ENCODE measurements around the gene FBXL4.

Gene FBXL4

DNA sequence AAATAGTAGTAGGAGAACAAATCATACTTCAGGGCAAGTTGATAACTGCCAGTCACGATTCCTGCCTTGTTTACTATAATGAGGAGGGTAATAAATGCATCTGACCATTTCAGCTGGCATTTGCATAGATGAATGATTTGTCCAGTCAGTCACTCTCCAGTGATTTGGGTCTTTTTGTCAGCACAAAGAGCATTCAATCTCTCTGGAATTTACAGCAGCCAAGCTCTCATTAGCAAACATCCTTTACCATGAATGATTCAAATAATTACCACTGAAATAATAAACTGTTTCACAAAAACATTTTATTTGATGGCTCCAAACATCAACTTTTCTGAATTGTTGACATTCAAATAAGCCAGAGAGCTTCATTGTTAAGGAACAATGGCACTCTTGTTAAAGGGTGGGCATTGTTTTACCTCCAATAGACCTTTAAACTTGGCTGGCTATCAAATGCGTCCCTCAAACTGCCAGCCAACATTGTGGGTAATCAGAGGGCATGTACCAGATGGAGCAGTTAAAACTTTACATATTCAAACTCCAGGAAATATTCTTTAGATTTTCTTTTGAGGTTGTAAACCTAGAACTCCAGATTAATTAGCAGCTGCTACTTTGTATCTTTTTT is 30.0 kb upstream of the FBXL4 start:
- H3K23ac ChIP-seq (ENCODE audit: low read length): no peak overlapping the region
- no peak overlapping the region for H2BK12ac ChIP-seq (ENCODE audit: low read length)
- H3K9me3 ChIP-seq (ENCODE audit: insufficient read depth, low read depth, low read length): no peaks in the 10 kb centered on the region
- H3K4ac ChIP-seq (ENCODE audit: low read depth, low read length): no peak overlapping the region
- H4K8ac ChIP-seq (ENCODE audit: low read depth, low read length): no peak overlapping the region
- no peak overlapping the region for H4K12ac ChIP-seq (ENCODE audit: low read depth, low read length)
- no peak overlapping the region for H2BK5ac ChIP-seq (ENCODE audit: low read depth, low read length, poor library complexity)
- no peaks in the 10 kb centered on the region for H3K36me3 ChIP-seq (ENCODE audit: control insufficient read depth in 1 of 2, insufficient read depth in 2 of 2, low read length in 2 of 2)
- DNase-seq: no peak
- WGBS (ENCODE audit: extremely low coverage, insufficient coverage, insufficient read length): no CpG with 5 or more reads among the region's 2 CpGs
- no peak overlapping the region for H3K18ac ChIP-seq (ENCODE audit: low read length)
- H2AK5ac ChIP-seq (ENCODE audit: low read length): no peak overlapping the region
- no peak overlapping the region for H3K9ac ChIP-seq (ENCODE audit: low read length)
- no peaks in the 10 kb centered on the region for H3K27me3 ChIP-seq (ENCODE audit: insufficient read depth, low read length)
- no peak overlapping the region for H3K14ac ChIP-seq (ENCODE audit: low read length)
- H2AFZ ChIP-seq (ENCODE audit: insufficient read depth, low read length, poor library complexity): no peak overlapping the region
- H3K27ac ChIP-seq (ENCODE audit: low read depth, low read length): no peak overlapping the region
- H3K4me3 ChIP-seq (ENCODE audit: low read depth, low read length): no peak overlapping the region
- no peak overlapping the region for H2BK120ac ChIP-seq (ENCODE audit: insufficient read depth, low read length, poor library complexity)
- no peaks in the 10 kb centered on the region for H3K79me1 ChIP-seq (ENCODE audit: low read length)
- no peaks in the 10 kb centered on the region for H3K79me2 ChIP-seq (ENCODE audit: control insufficient read depth, insufficient read depth, low read length, poor library complexity)
- H3K4me1 ChIP-seq (ENCODE audit: control insufficient read depth in 1 of 2, insufficient read depth in 2 of 2, low read length in 2 of 2): no peaks in the 10 kb centered on the region
- H4K91ac ChIP-seq (ENCODE audit: low read depth, low read length): no peak overlapping the region
- H3K4me2 ChIP-seq (ENCODE audit: low read length): no peak overlapping the region

DNA sequence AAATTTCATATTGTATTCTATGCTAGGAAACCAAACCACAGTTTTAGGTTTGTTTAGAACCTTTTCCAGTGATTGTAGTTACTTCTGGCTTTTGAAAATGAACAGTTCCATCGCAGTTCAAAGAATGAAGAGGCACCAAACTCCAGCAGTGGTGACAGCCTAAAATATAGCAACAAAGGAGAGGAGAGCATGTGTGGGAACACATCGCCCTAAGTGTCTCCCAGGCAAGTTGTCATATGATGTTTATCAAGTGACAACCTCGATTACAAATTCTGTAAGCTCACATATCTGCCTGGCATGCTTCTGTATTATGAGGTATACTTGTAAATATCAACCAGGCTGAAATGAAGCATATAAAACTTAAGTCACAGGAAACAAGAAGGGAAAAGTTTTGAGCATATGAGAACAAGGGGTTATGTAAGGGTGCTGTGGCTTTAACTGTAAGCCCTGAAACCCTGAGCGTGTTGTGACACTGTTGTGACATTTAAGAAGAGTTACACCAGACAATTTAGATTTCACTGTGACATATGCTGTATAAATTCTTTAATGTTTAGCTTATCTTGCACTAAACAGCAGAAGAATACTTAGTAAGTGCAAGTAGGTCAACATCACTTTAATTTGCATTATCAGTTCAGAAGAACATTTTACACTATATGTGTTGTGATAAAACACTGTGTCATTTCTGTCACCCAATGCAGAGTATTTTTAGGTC is 29.1 kb upstream of the FBXL4 start:
- Histone ChIP-seq H3K23ac (ENCODE audit: low read length) (no peak overlapping the region), H2BK12ac (ENCODE audit: low read length) (no peak overlapping the region), H2AK5ac (ENCODE audit: low read length) (no peak overlapping the region), H3K4ac (ENCODE audit: low read depth, low read length) (no peak overlapping the region), H3K4me1 (ENCODE audit: control insufficient read depth in 1 of 2, insufficient read depth in 2 of 2, low read length in 2 of 2) (no peaks in the 10 kb centered on the region), H3K4me3 (ENCODE audit: low read depth, low read length) (no peak overlapping the region), H3K27me3 (ENCODE audit: insufficient read depth, low read length) (no peaks in the 10 kb centered on the region), H3K27ac (ENCODE audit: low read depth, low read length) (no peak overlapping the region), H3K4me2 (ENCODE audit: low read length) (no peak overlapping the region), H2BK120ac (ENCODE audit: insufficient read depth, low read length, poor library complexity) (no peak overlapping the region), H3K79me1 (ENCODE audit: low read length) (no peaks in the 10 kb centered on the region), H3K18ac (ENCODE audit: low read length) (no peak overlapping the region), H4K8ac (ENCODE audit: low read depth, low read length) (no peak overlapping the region), H3K9me3 (ENCODE audit: insufficient read depth, low read depth, low read length) (no peaks in the 10 kb centered on the region), H3K14ac (ENCODE audit: low read length) (no peak overlapping the region), H4K91ac (ENCODE audit: low read depth, low read length) (no peak overlapping the region), H2BK5ac (ENCODE audit: low read depth, low read length, poor library complexity) (no peak overlapping the region), H4K12ac (ENCODE audit: low read depth, low read length) (no peak overlapping the region), H3K36me3 (ENCODE audit: control insufficient read depth in 1 of 2, insufficient read depth in 2 of 2, low read length in 2 of 2) (no peaks in the 10 kb centered on the region), H3K79me2 (ENCODE audit: control insufficient read depth, insufficient read depth, low read length, poor library complexity) (no peaks in the 10 kb centered on the region), H3K9ac (ENCODE audit: low read length) (no peak overlapping the region), H2AFZ (ENCODE audit: insufficient read depth, low read length, poor library complexity) (no peak overlapping the region)
- no peak for DNase-seq
- WGBS (ENCODE audit: extremely low coverage, insufficient coverage, insufficient read length): no CpG with 5 or more reads among the region's 4 CpGs

DNA sequence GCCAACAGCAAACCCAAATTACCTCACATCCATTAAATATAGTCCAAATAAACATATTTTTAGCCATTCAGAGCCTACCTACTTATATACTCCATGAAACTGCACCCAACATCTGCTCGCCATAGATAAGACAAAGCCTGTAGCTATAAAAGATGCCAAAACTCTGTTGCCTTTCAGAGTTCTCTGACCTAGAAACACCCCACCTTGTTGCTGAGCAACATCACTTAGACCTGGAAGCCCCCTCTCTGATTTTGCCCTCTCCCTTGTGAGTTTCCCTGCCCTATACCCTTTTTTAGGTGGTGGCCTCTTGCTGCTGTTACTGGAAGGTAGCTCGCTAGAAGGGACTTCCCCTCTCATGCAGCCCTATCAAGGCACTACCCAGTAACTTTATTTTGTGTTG is 27.7 kb upstream of the FBXL4 start:
- Histone ChIP-seq H4K91ac (ENCODE audit: low read depth, low read length) (no peak overlapping the region), H3K9ac (ENCODE audit: low read length) (no peak overlapping the region), H2AK5ac (ENCODE audit: low read length) (no peak overlapping the region), H2BK5ac (ENCODE audit: low read depth, low read length, poor library complexity) (no peak overlapping the region), H3K4me3 (ENCODE audit: low read depth, low read length) (no peak overlapping the region), H3K14ac (ENCODE audit: low read length) (no peak overlapping the region), H2BK12ac (ENCODE audit: low read length) (no peak overlapping the region), H3K4me2 (ENCODE audit: low read length) (no peak overlapping the region), H2BK120ac (ENCODE audit: insufficient read depth, low read length, poor library complexity) (no peak overlapping the region), H3K23ac (ENCODE audit: low read length) (no peak overlapping the region), H3K79me1 (ENCODE audit: low read length) (no peaks in the 10 kb centered on the region), H3K9me3 (ENCODE audit: insufficient read depth, low read depth, low read length) (no peaks in the 10 kb centered on the region), H4K12ac (ENCODE audit: low read depth, low read length) (no peak overlapping the region), H3K4ac (ENCODE audit: low read depth, low read length) (no peak overlapping the region), H3K79me2 (ENCODE audit: control insufficient read depth, insufficient read depth, low read length, poor library complexity) (no peaks in the 10 kb centered on the region), H3K18ac (ENCODE audit: low read length) (no peak overlapping the region), H3K4me1 (ENCODE audit: control insufficient read depth in 1 of 2, insufficient read depth in 2 of 2, low read length in 2 of 2) (no peaks in the 10 kb centered on the region), H4K8ac (ENCODE audit: low read depth, low read length) (no peak overlapping the region), H3K36me3 (ENCODE audit: control insufficient read depth in 1 of 2, insufficient read depth in 2 of 2, low read length in 2 of 2) (no peaks in the 10 kb centered on the region), H3K27me3 (ENCODE audit: insufficient read depth, low read length) (no peaks in the 10 kb centered on the region), H2AFZ (ENCODE audit: insufficient read depth, low read length, poor library complexity) (no peak overlapping the region), H3K27ac (ENCODE audit: low read depth, low read length) (no peak overlapping the region)
- WGBS (ENCODE audit: extremely low coverage, insufficient coverage, insufficient read length): no CpG with 5 or more reads among the region's 2 CpGs
- DNase-seq: no peak

DNA sequence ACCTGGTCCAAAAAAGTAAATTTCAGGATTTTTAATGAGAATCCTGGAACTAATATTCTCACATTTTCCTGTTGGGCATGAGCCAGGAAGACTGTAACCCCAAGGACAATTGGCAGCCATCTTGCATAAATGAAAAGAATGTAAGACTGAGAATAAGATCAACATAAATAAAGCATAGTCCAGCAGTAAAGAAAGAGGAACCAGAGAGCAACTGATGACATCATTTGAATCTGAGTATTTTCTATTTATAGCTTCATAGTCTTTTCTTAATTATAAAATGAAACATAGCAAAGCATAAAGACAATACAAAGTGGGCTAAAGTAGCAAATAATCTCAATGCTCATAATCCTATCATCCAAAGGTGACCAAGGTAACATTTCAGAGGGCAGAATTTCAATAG is 26.6 kb upstream of the FBXL4 start:
- H3K4me2 ChIP-seq (ENCODE audit: low read length): no peak overlapping the region
- no peaks in the 10 kb centered on the region for H3K4me1 ChIP-seq (ENCODE audit: control insufficient read depth in 1 of 2, insufficient read depth in 2 of 2, low read length in 2 of 2)
- no peak overlapping the region for H3K4me3 ChIP-seq (ENCODE audit: low read depth, low read length)

More for the DNA sequence above, 26.6 kb upstream of the FBXL4 start:
- Histone ChIP-seq H3K18ac (ENCODE audit: low read length) (no peak overlapping the region), H2AK5ac (ENCODE audit: low read length) (no peak overlapping the region), H3K27me3 (ENCODE audit: insufficient read depth, low read length) (no peaks in the 10 kb centered on the region), H3K79me1 (ENCODE audit: low read length) (no peaks in the 10 kb centered on the region), H3K9me3 (ENCODE audit: insufficient read depth, low read depth, low read length) (no peaks in the 10 kb centered on the region), H3K23ac (ENCODE audit: low read length) (no peak overlapping the region), H3K27ac (ENCODE audit: low read depth, low read length) (no peak overlapping the region), H3K79me2 (ENCODE audit: control insufficient read depth, insufficient read depth, low read length, poor library complexity) (no peaks in the 10 kb centered on the region), H3K4ac (ENCODE audit: low read depth, low read length) (no peak overlapping the region), H3K9ac (ENCODE audit: low read length) (no peak overlapping the region), H4K8ac (ENCODE audit: low read depth, low read length) (no peak overlapping the region), H2AFZ (ENCODE audit: insufficient read depth, low read length, poor library complexity) (no peak overlapping the region), H2BK120ac (ENCODE audit: insufficient read depth, low read length, poor library complexity) (no peak overlapping the region), H2BK5ac (ENCODE audit: low read depth, low read length, poor library complexity) (no peak overlapping the region), H3K36me3 (ENCODE audit: control insufficient read depth in 1 of 2, insufficient read depth in 2 of 2, low read length in 2 of 2) (no peaks in the 10 kb centered on the region), H4K12ac (ENCODE audit: low read depth, low read length) (no peak overlapping the region), H3K14ac (ENCODE audit: low read length) (no peak overlapping the region), H4K91ac (ENCODE audit: low read depth, low read length) (no peak overlapping the region), H2BK12ac (ENCODE audit: low read length) (no peak overlapping the region)
- DNase-seq: no peak

Data from trophoblast cell (in vitro differentiated cells and primary cell).